HG02759 (cell line): ENCODE data around the gene TET2.

Experiments
- ATAC-seq: cut with Tn5 transposase; IDR thresholded peaks from one replicate; pipeline ENCODE4 v1.9.1; 2021; ENCODE audit warnings: mild to moderate bottlenecking, moderate library complexity; ENCODE audit not compliant: unreplicated experiment

Gene TET2

GRCh38 chr4:105146276-105147015 lies at the start of gene TET2:
TET2 (plus strand) TSS chr4:105146876; CDS start chr4:105233943, 87,067 bp downstream.
- ATAC-seq = peak; percentile 89

DNA sequence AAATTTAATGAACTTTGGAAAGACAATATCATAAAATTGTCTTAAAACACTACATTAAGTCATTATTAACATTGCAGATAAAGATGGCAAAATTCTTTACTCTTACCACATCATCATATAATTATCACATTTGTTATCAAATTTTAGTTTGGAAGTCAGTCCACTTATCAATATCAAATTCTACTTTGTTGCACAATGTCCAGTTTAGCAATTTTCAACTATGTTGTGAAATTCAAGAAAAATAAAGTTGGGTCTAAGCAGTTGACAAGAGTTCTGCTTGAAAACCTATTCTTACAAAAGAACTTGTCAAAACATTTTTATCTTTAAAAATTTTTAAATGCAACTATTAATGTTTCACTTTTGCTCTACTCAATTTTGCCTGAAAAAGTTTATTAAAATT lies 44.7 kb upstream of the TET2 start:
- no peak for ATAC-seq

DNA sequence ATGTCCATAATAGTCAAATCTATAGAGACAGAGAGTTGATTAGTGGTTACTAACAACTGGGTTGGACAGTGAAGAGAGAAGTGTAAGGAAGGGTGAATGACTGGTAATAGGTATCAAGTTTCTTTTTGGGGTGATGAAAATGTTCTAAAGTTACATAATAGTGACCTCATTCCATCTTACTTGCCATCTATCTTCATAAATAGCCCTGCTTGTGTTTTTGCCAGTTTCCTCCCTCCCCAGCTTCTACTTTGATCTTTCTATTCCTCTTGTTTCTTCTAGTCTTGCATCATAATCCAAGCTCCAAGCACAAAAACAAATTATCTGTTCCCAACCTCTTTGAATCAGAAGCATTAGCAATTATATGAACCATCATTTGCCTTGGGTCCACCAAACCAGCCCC lies 40.2 kb upstream of the TET2 start:
- no peak for ATAC-seq

DNA sequence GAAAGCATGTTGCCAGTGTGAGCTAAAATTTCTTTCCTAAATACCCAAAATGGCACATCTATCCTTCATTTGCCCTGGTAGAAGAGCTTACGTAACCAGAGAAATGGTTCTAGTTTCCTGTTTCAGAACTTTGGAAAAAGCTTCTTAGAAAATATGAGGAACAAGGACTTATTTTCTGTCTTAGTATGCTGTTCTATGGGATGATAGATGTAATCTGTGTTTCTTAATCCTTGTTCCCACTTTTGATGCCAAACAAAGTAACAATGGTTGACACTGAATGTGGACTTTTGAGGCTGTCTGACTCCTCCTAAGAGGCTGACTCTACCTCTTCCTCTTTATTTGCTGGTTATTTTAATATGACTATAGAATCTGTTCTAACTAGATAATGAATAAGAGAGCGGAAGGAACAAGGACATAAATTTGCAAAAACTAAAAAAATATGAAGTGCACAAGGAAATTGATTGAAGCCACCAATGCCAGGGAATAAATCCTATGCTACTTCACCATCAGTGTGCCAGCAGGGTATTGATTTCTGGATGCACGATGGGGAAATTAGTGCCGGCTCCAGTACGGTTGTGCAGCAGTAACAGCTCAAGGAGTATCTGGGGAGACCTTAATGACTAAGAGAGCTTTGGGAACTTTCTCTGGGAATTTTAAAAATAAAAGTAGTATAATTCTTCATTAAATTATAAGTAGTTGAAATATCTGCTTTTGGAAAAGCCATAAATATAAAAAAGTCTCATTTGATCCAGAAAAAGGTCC lies 39.4 kb upstream of the TET2 start:
- ATAC-seq = no peak

DNA sequence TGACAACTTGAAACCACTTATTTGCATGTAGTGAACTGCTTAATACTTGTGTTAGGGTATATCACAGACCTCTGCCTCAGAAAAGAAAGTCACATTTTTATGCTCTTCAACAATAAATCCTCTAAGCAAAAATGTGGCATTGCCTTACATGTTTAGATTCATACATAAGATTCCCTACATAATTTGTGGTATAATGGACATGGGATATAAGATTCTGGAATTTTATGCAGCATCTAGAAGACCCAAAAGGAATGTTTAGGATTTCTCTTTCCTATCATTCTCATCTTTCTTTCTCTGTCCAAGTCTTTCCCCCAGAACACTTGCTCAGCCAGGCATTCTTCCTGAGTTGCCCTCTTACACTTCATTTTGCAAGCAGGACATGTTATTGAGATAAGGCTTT lies 37.7 kb upstream of the TET2 start:
- no peak for ATAC-seq

- ATAC-seq = no peak
Measured at GRCh38 chr4:105112274-105112673, 34.4 kb upstream of the TET2 start.

- no peak for ATAC-seq
Measured at GRCh38 chr4:105113800-105114199, 32.9 kb upstream of the TET2 start.

- ATAC-seq = no peak
Measured at GRCh38 chr4:105116616-105117319, 29.9 kb upstream of the TET2 start.

DNA sequence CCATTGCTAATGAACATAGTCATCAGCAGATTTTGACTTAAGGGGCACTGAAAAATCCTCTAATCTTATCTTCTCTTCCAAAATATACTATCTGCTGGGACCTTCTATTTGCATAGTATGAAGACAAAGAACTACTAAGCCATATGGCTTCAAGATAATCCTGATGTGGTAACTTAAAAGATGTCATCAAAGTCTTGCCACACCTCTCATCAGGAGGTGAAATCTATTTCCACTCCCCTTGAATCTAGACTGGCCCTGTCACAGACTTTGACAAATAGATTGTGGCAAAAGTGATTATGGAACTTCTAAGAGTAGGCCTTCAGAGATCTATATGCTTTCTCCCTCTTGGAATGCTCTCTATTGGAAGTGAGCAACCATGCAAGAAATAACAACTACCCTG lies 27.3 kb upstream of the TET2 start:
- ATAC-seq = no peak

DNA sequence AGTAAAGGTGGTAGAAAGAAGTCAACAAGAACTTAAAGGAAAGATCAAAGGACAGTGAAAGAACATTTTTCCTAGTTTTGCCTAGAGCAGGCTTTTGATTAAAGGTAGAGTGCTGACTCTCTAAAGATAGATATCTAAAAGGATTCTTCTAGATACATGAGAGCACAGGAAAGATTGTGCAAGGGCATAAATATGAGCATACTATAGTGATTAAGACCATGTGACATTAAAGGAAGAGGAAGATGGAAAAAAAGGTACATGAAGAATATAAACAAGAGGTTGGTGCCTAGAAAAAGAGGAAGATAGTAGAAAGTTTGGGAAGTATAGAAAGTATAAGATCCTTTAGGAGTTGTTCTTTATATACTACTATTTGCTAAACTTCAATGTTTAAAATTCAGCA lies 26.1 kb upstream of the TET2 start:
- no peak for ATAC-seq

- no peak for ATAC-seq
Measured at GRCh38 chr4:105122350-105122749, 24.3 kb upstream of the TET2 start.

- ATAC-seq = no peak
Measured at GRCh38 chr4:105126311-105127169, 20.1 kb upstream of the TET2 start.

GRCh38 chr4:105127170-105127445 lies 19.6 kb upstream of the TET2 start:
- ATAC-seq = no peak

GRCh38 chr4:105128208-105128607 lies 18.5 kb upstream of the TET2 start:
- ATAC-seq = no peak

GRCh38 chr4:105129286-105130040 lies 17.2 kb upstream of the TET2 start:
- ATAC-seq = no peak

- no peak for ATAC-seq
Measured at GRCh38 chr4:105130945-105131344, 15.7 kb upstream of the TET2 start.

GRCh38 chr4:105133976-105134375 lies 12.7 kb upstream of the TET2 start:
- no peak for ATAC-seq

DNA sequence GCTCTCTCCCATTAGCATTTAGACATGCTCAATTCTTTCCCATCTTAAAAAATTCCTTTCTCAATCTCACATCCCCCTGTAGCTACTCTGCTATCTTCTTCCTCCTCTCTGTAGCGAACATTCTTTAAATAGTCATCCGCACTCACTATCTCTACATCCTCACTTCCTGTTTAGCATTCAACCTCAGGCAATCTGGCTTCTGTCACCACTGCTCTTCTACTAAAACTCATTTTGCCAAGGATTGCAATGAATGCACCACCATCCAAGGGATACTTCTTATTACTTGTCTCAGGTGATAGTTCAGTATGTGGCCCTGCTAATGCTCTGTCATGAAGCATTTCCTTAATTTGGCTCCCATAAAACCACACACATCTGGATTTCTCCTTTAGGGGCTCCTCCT lies 10.9 kb upstream of the TET2 start:
- ATAC-seq = no peak

DNA sequence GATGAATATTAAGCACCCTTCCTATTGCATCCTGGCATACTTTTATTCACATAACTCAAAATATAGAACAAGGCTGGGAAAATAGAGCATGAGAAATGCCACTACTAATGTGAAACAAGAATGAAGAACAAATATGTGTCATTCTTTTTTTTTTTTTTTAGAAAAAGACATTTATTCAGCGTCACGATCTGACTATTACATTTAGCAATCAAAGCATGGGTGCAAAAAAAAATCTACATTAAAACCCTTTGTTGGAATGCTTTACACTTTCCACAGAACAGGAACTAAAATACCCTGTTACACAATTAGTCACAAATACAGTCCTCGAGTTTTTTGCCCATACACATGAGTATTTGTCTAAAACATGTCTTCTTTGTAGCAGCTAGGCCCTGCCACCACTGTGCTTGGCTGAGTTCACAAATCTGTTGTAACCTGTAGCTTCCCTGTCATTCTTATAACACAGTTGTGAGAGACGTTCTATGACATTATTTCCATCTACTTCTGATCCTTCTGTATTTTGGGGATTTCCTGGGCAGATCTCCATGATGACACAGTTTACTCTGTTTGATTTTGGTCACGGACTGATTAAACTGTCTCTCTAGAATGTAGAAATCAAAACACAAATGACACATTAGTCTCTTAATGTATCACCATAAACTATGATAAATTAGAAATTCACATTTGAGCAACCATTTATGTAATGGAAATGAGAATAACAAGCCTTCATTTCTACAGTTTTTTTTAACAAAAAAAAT lies 9.4 kb upstream of the TET2 start:
- no peak for ATAC-seq

GRCh38 chr4:105139646-105140045 lies 7.0 kb upstream of the TET2 start:
- no peak for ATAC-seq
